Measurements from ENCODE around the gene AHSG. TPM values are rescaled to one million over a fixed set of nuclear protein-coding genes. Genes with fewer than 3 reads are reported as not detected.

The AHSG gene
- total RNA-seq, 1 experiment from 2014 or later, result 1.6 TPM

DNA sequence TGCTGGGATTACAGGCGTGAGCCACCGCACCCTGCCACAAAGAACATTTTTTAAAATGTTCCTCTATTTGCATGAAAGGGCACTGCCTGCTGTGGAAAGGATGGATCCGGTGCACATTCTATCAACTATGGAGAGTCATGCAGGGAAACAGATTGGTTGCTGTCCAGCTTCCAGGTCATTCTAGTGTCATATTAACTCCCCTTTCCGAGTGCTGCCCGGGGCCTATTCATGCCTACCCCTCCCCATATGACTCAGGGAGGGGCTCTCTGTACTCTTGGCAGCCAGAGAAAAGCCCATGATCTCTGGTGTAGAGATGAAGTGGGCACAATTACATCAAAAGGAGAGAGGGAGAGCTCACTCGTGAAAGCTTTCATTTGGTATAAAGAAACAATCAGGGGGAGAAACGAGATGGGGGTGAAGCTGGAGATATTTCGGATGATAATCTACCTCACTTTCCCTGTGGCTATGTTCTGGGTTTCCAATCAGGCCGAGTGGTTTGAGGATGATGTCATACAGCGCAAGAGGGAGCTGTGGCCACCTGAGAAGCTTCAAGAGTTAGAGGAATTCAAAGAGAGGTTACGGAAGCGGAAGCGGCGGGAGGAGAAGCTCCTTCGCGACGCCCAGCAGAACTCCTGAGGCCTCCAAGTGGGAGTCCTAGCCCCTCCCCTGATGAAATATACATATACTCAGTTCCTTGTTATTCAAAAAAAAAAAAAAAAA is 16.1 kb upstream of the AHSG start:
- ChIA-PET CTCF (interaction anchor here (0.7 to 2.8 kb wide), 4 partner anchors 13 to 225 kb away, joined by 3 to 14 read pairs (median 7); no protein-coding TSS in a partner anchor), RAD21 (ENCODE audit: low non-redundant PET in 1 of 2, low total read pairs in 2 of 2, uncharacterized antibody in 2 of 2, unreplicated experiment in 2 of 2) (no interaction called here), POLR2A (interaction anchor here (0.7 to 1.1 kb wide), 2 partner anchors 11 to 58 kb away, joined by 3 read pairs; no protein-coding TSS in a partner anchor)
- Histone ChIP-seq H3K9me2 (ENCODE audit: insufficient read depth) (no peaks in the 10 kb centered on the region), H3K79me2 (ENCODE audit: insufficient read depth, low read length) (no peaks in the 10 kb centered on the region), H3K36me3 (ENCODE audit: control insufficient read depth in 1 of 2, insufficient read depth in 2 of 2, low read length in 2 of 2) (no peaks in the 10 kb centered on the region), H3K4me3 (replicated peaks in 1 of 2; ENCODE audit: low read depth in 1 of 2, low read length in 2 of 2) (no peak overlapping the region), H3K4me1 (ENCODE audit: control insufficient read depth in 1 of 2, insufficient read depth in 2 of 2, low read length in 2 of 2) (no peaks in the 10 kb centered on the region), H3K27me3 (ENCODE audit: insufficient read depth, low read length) (no peaks in the 10 kb centered on the region), H3K4me2 (ENCODE audit: low read length) (no peak overlapping the region), H3K9me3 (ENCODE audit: control insufficient read depth in 1 of 2, insufficient read depth in 1 of 2, low read depth in 1 of 2, low read length in 2 of 2) (no peaks in the 10 kb centered on the region), H2AFZ (ENCODE audit: low read depth, low read length, poor library complexity, severe bottlenecking) (no peak overlapping the region), H3K9ac (ENCODE audit: low read length) (no peak overlapping the region), H4K20me1 (ENCODE audit: insufficient read depth) (no peaks in the 10 kb centered on the region), H3K27ac (ENCODE audit: low read depth, low read length) (no peak overlapping the region)
- TF ChIP-seq YY1 (IDR thresholded peaks at IDR 0.05; ENCODE audit: extremely low read depth, insufficient replicate concordance, low read depth, low read length), result no peak
- TF ChIP-seq POLR2AphosphoS5 (IDR thresholded peaks at IDR 0.05; ENCODE audit: low read depth, low read length), result no peak
- TF ChIP-seq POLR2A (IDR thresholded peaks at IDR 0.05; ENCODE audit: borderline replicate concordance, extremely low read depth, insufficient read depth, insufficient read length), result no peak
- no peak for TF ChIP-seq SIN3A (IDR thresholded peaks at IDR 0.05; ENCODE audit: low read depth)
- TF ChIP-seq, protein P1, sequence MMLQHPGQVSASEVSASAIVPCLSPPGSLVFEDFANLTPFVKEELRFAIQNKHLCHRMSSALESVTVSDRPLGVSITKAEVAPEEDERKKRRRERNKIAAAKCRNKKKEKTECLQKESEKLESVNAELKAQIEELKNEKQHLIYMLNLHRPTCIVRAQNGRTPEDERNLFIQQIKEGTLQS (IDR thresholded peaks at IDR 0.05), result no peak
- TF ChIP-seq TCF7L2 (IDR thresholded peaks at IDR 0.05; ENCODE audit: borderline replicate concordance, extremely low read depth, insufficient read depth, insufficient read length), result no peak
- TF ChIP-seq ELF1 (IDR thresholded peaks at IDR 0.05; ENCODE audit: borderline replicate concordance, low read depth), result no peak
- TF ChIP-seq SP1 (IDR thresholded peaks at IDR 0.05; ENCODE audit: low read depth), result no peak
- no peak for TF ChIP-seq RAD21 (IDR thresholded peaks at IDR 0.05; ENCODE audit: low read depth)
- TF ChIP-seq SRF (IDR thresholded peaks at IDR 0.05; ENCODE audit: low read depth), result no peak
- no peak for TF ChIP-seq MAX (IDR thresholded peaks at IDR 0.05)
- TF ChIP-seq CEBPB (IDR thresholded peaks at IDR 0.05; ENCODE audit: low read depth), result no peak; the same call in 1 of the 2 replicates
- no peak for DNase-seq (ENCODE audit: low read depth, low spot score)
- ATAC-seq, result no peak
- no TSS peak for BruUV-seq (replicated peaks)
- intact Hi-C loops (cut with micrococcal nuclease), result no loop called here

Measured in HCT116 (cell line).